Astrocyte (in vitro differentiated cells and primary cell): ENCODE data around the gene MAP2. TPM values are rescaled to one million over a fixed set of nuclear protein-coding genes. Genes with fewer than 3 reads are reported as not detected.

ENCODE experiments used
- DNase-seq: peaks from one replicate; pipeline ENCODE4 v3.0.0-alpha.2; 2010; ENCODE audit warnings: low read depth
- FAIRE-seq: peaks from 2 replicates; lab custom pipeline; 2011; peaks lifted over from hg19 to GRCh38; lab: Jason Lieb, UNC
- H2AFZ ChIP-seq: 2 replicates; pipeline ENCODE4 v1.6.0; 2012; ENCODE audit warnings: low read depth, low read length, inconsistent platforms
- H3K27ac ChIP-seq: 2 replicates; pipeline ENCODE4 v1.5.1; 2011; ENCODE audit warnings: low read depth, low read length, inconsistent platforms
- H3K27me3 ChIP-seq: 2 replicates; pipeline ENCODE4 v1.6.0; 2011; ENCODE audit warnings: low read length, inconsistent platforms; ENCODE audit not compliant: insufficient read depth
- H3K36me3 ChIP-seq: 2 replicates; pipeline ENCODE4 v1.5.1; 2011; ENCODE audit warnings: low read length, inconsistent platforms; ENCODE audit not compliant: insufficient read depth
- H3K4me1 ChIP-seq: 2 replicates; pipeline ENCODE4 v1.5.1; 2011; ENCODE audit warnings: low read length, inconsistent platforms; ENCODE audit not compliant: insufficient read depth
- H3K4me2 ChIP-seq: 2 replicates; pipeline ENCODE4 v1.6.0; 2012; ENCODE audit warnings: low read length, inconsistent platforms
- H3K4me3 ChIP-seq: 2 replicates; pipeline ENCODE4 v1.5.1; 2011; ENCODE audit warnings: low read depth, mild to moderate bottlenecking, low read length, inconsistent platforms; ENCODE audit not compliant: insufficient read depth
- H3K79me2 ChIP-seq: 2 replicates; pipeline ENCODE4 v1.6.0; 2012; ENCODE audit warnings: mild to moderate bottlenecking, low read length, inconsistent platforms; ENCODE audit not compliant: insufficient read depth
- H3K9ac ChIP-seq: 2 replicates; pipeline ENCODE4 v1.6.0; 2012; ENCODE audit warnings: mild to moderate bottlenecking, low read length, inconsistent platforms
- H3K9me3 ChIP-seq: 2 replicates; pipeline ENCODE4 v1.5.1; 2012; ENCODE audit warnings: low read depth, mild to moderate bottlenecking, low read length, inconsistent platforms; ENCODE audit not compliant: insufficient read depth
- H4K20me1 ChIP-seq: 2 replicates; pipeline ENCODE4 v1.6.0; 2012; ENCODE audit warnings: low read length, inconsistent platforms; ENCODE audit not compliant: insufficient read depth
- H3K27ac Mint-ChIP-seq: one replicate; pipeline ENCODE4 v1.8.0; 2021; ENCODE audit warnings: mild to moderate bottlenecking, mixed read lengths; ENCODE audit not compliant: unreplicated experiment
- H3K27me3 Mint-ChIP-seq: one replicate; pipeline ENCODE4 v1.8.0; 2021; ENCODE audit warnings: low read depth, mixed read lengths; ENCODE audit not compliant: unreplicated experiment
- H3K36me3 Mint-ChIP-seq: one replicate; pipeline ENCODE4 v1.8.0; 2021; ENCODE audit warnings: low read depth, mixed read lengths; ENCODE audit not compliant: unreplicated experiment
- H3K4me1 Mint-ChIP-seq: one replicate; pipeline ENCODE4 v1.8.0; 2021; ENCODE audit warnings: low read depth, mixed read lengths; ENCODE audit not compliant: unreplicated experiment
- H3K4me3 Mint-ChIP-seq: one replicate; pipeline ENCODE4 v1.8.0; 2021; ENCODE audit warnings: mild to moderate bottlenecking, moderate library complexity, mixed read lengths; ENCODE audit not compliant: unreplicated experiment
- H3K9me3 Mint-ChIP-seq: one replicate; pipeline ENCODE4 v1.8.0; 2021; ENCODE audit warnings: mild to moderate bottlenecking, mixed read lengths; ENCODE audit not compliant: unreplicated experiment
- EZH2 ChIP-seq: IDR thresholded peaks from 2 replicates; pipeline ENCODE4 v1.6.1; 2012; ENCODE audit warnings: mild to moderate bottlenecking, low read length, inconsistent platforms; ENCODE audit not compliant: insufficient read depth
- total RNA-seq: library from RNA; stranded (reverse); gene quantifications from 2 replicates; pipeline ENCODE4 v1.2.1, GENCODE V29; 2021
- TF ChIP-seq, protein P1 (sequence below): IDR thresholded peaks from 2 replicates; pipeline ENCODE4 v1.5.1; 2011; ENCODE audit warnings: low read depth, mild to moderate bottlenecking, inconsistent platforms, low read length, moderate library complexity; ENCODE audit not compliant: insufficient read depth

The MAP2 gene
- total RNA-seq, 1 donor from 2014 or later, result 15.9 TPM

DNA sequence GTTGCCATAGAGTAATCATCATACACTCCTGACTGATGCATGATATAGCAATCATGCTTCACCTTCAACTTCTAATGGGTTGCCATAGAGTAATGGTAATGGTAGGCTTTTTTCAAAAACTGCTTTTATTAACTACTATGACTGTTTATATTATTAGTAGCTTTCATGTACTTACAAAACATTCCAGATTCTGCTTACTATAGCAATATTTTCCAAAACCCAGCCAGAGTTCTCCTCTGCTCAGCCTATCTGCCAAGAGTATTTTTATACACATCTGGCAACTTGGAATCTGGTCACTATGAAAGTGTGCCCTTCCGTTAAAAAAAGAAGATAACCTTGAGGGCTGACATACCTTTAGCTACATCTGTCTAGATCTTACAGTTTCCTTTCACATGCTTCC lies 342.8 kb downstream of the MAP2 start:
- Histone ChIP-seq H3K9me3 (no peaks in the 10 kb centered on the region), H3K9ac (no peak overlapping the region), H3K4me3 (no peak overlapping the region), H3K36me3 (no peaks in the 10 kb centered on the region), H4K20me1 (no peaks in the 10 kb centered on the region), H3K27ac (no peak overlapping the region), H3K4me1 (no peaks in the 10 kb centered on the region), H3K79me2 (no peaks in the 10 kb centered on the region), H3K27me3 (no peaks in the 10 kb centered on the region), H3K4me2 (no peak overlapping the region), H2AFZ (no peak overlapping the region)
- FAIRE-seq (no peak), DNase-seq (no peak)
- H3K9me3 Mint-ChIP-seq, result no peaks in the 10 kb centered on the region
- H3K4me1 Mint-ChIP-seq, result peaks cover 7% of the 10 kb centered on the region
- no peak for TF ChIP-seq EZH2
- TF ChIP-seq, protein P1, sequence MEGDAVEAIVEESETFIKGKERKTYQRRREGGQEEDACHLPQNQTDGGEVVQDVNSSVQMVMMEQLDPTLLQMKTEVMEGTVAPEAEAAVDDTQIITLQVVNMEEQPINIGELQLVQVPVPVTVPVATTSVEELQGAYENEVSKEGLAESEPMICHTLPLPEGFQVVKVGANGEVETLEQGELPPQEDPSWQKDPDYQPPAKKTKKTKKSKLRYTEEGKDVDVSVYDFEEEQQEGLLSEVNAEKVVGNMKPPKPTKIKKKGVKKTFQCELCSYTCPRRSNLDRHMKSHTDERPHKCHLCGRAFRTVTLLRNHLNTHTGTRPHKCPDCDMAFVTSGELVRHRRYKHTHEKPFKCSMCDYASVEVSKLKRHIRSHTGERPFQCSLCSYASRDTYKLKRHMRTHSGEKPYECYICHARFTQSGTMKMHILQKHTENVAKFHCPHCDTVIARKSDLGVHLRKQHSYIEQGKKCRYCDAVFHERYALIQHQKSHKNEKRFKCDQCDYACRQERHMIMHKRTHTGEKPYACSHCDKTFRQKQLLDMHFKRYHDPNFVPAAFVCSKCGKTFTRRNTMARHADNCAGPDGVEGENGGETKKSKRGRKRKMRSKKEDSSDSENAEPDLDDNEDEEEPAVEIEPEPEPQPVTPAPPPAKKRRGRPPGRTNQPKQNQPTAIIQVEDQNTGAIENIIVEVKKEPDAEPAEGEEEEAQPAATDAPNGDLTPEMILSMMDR, result no peak
- H3K27me3 Mint-ChIP-seq, result peaks cover 5% of the 10 kb centered on the region
- no peaks in the 10 kb centered on the region for H3K36me3 Mint-ChIP-seq
- H3K4me3 Mint-ChIP-seq, result no peak overlapping the region
- H3K27ac Mint-ChIP-seq, result no peak overlapping the region

DNA sequence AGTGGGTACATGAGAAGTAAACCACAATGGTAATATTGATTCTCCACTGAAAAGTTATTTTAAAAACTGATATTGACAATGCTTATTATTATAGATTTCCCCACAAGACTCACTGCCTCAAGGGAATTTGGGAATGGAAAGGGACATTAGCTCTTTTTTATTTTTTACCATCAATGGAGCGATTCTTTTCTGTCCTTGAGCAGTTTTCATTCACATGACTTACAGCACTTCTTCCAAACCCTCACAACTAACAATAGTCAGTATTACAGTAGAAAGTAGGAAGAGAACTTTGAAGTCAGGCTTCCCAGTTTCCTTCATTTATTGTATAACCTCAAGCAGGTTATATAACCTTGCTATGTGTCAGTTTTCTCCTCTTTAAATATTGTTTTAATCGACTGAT lies 343.5 kb downstream of the MAP2 start:
- Histone ChIP-seq H4K20me1 (no peaks in the 10 kb centered on the region), H3K4me3 (no peak overlapping the region), H3K79me2 (no peaks in the 10 kb centered on the region), H3K4me2 (no peak overlapping the region), H3K27ac (no peak overlapping the region), H2AFZ (no peak overlapping the region), H3K9ac (no peak overlapping the region), H3K36me3 (no peaks in the 10 kb centered on the region), H3K27me3 (no peaks in the 10 kb centered on the region), H3K4me1 (no peaks in the 10 kb centered on the region), H3K9me3 (no peaks in the 10 kb centered on the region)
- H3K36me3 Mint-ChIP-seq, result no peaks in the 10 kb centered on the region
- no peak for TF ChIP-seq EZH2
- TF ChIP-seq, protein P1, result no peak
- no peak overlapping the region for H3K4me3 Mint-ChIP-seq
- no peak overlapping the region for H3K27ac Mint-ChIP-seq
- DNase-seq (no peak), FAIRE-seq (no peak)
- H3K27me3 Mint-ChIP-seq, result peaks cover 5% of the 10 kb centered on the region
- H3K9me3 Mint-ChIP-seq, result no peaks in the 10 kb centered on the region
- peaks cover 6% of the 10 kb centered on the region for H3K4me1 Mint-ChIP-seq

DNA sequence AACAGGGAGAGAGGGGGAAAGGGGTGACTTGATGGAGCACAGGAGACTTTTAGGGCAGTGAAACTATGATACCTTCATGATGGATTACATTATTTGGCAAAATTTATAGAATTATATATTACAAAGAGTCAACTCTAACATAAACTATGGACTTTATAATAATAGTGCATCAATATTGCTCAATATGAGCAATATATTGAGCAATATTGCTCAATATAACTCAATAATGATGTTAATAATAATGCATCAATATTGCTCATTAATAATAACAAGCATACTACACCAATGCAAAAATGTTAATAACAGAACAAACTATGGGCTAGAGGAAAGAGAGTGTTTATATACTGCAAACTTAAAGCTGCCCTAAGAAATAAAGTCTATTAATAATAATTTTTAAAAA lies 344.7 kb downstream of the MAP2 start:
- no peak overlapping the region for H3K27ac Mint-ChIP-seq
- H3K36me3 Mint-ChIP-seq, result no peaks in the 10 kb centered on the region
- no peak overlapping the region for H3K4me2 ChIP-seq
- H3K4me3 Mint-ChIP-seq, result no peak overlapping the region
- H3K9me3 Mint-ChIP-seq, result no peaks in the 10 kb centered on the region
- H3K4me3 ChIP-seq, result no peak overlapping the region
- no peak overlapping the region for H2AFZ ChIP-seq
- no peak overlapping the region for H3K27ac ChIP-seq
- H4K20me1 ChIP-seq, result no peaks in the 10 kb centered on the region
- H3K9me3 ChIP-seq, result no peaks in the 10 kb centered on the region
- no peaks in the 10 kb centered on the region for H3K79me2 ChIP-seq
- FAIRE-seq (no peak), DNase-seq (no peak)
- H3K4me1 Mint-ChIP-seq, result peaks cover 2% of the 10 kb centered on the region
- H3K27me3 ChIP-seq, result no peaks in the 10 kb centered on the region
- no peak overlapping the region for H3K9ac ChIP-seq
- peaks cover 5% of the 10 kb centered on the region for H3K27me3 Mint-ChIP-seq
- TF ChIP-seq EZH2, result no peak
- H3K36me3 ChIP-seq, result no peaks in the 10 kb centered on the region
- H3K4me1 ChIP-seq, result no peaks in the 10 kb centered on the region
